AG04450 (cell line): ENCODE measurements around the gene PPP1R27. TPM values are rescaled to one million over a fixed set of nuclear protein-coding genes. Genes with fewer than 3 reads are reported as not detected.

Source experiments
- CTCF ChIA-PET: fragments of 300-600, 350-600 bp; formaldehyde crosslinking; extraction: SDS; loops from one replicate; lab custom pipeline; 2022; ENCODE audit warnings: antibody characterized with exemption, inconsistent platforms; lab: Charles Lee
- POLR2A ChIA-PET: fragments of 350-600 bp; formaldehyde crosslinking; extraction: SDS; loops from one replicate; lab custom pipeline; 2021; ENCODE audit warnings: antibody characterized with exemption, inconsistent platforms; lab: Yijun Ruan, JAX
- DNase-seq: peaks from one replicate; pipeline ENCODE4 v3.0.0-alpha.2; 2011; ENCODE audit warnings: low read depth, low spot score
- H3K27ac ChIP-seq: one replicate; pipeline ENCODE4 v1.5.1; 2012; ENCODE audit warnings: low read depth, low read length, control low read depth
- H3K27me3 ChIP-seq: one replicate; pipeline ENCODE4 v1.6.0; 2012; ENCODE audit warnings: low read length; ENCODE audit not compliant: control insufficient read depth, insufficient read depth
- H3K4me3 ChIP-seq: 2 replicates; pipeline ENCODE4 v1.5.1; 2011; ENCODE audit warnings: mild to moderate bottlenecking, low read depth, low read length, control low read depth
- H3K9me3 ChIP-seq: 2 replicates; pipeline ENCODE4 v1.5.1; 2012; ENCODE audit warnings: low read length; ENCODE audit not compliant: control insufficient read depth, insufficient read depth
- CTCF ChIP-seq: IDR thresholded peaks from 2 replicates; pipeline ENCODE4 v1.5.1; 2011; ENCODE audit warnings: low read depth, low read length, control low read depth, inconsistent platforms
- polyA plus RNA-seq: library from polyadenylated mRNA; depleted of rRNA; stranded (reverse); fragments of >200 nt; gene quantifications from 2 replicates; pipeline ENCODE4 v1.2.3, GENCODE V29; 2011

Gene PPP1R27
- polyA plus RNA-seq, 1 experiment = not detected

- peak; percentile 64 for DNase-seq
- no peaks in the 10 kb centered on the region; the same call in 1 of the 2 replicates for H3K9me3 ChIP-seq
- TF ChIP-seq CTCF = no peak
- H3K27ac ChIP-seq = peak overlapping the region; percentile 88
- ChIA-PET CTCF (interaction anchor here (1.2 kb wide), 1 partner anchor 151 kb away, joined by 3 read pairs; no protein-coding TSS in a partner anchor), POLR2A (interaction anchor here (1.4 kb wide), 1 partner anchor 9 kb away, joined by 4 read pairs; no protein-coding TSS in a partner anchor)
- peak overlapping the region; percentile 81 for H3K4me3 ChIP-seq
- H3K27me3 ChIP-seq = no peaks in the 10 kb centered on the region
Measured at GRCh38 chr17:81868674-81869220, 33.9 kb upstream of the PPP1R27 start.

- no peaks in the 10 kb centered on the region for H3K27me3 ChIP-seq
- H3K27ac ChIP-seq = peak overlapping the region; percentile 73
- CTCF ChIA-PET = no interaction called here
- H3K9me3 ChIP-seq = no peaks in the 10 kb centered on the region; the same call in 1 of the 2 replicates
- H3K4me3 ChIP-seq = no peak overlapping the region
- POLR2A ChIA-PET = no interaction called here
- no peak for DNase-seq
- no peak for TF ChIP-seq CTCF
Measured at GRCh38 chr17:81867991-81868673, 33.3 kb upstream of the PPP1R27 start.

- no peak for DNase-seq
- ChIA-PET POLR2A (interaction anchor here (0.6 to 1.2 kb wide), 3 partner anchors 11 to 184 kb away, joined by 3 to 6 read pairs (median 3); partner anchors contain the start of genes ARL16, HGS and MCRIP1), CTCF (no interaction called here)
- Histone ChIP-seq H3K27me3 (no peaks in the 10 kb centered on the region), H3K4me3 (no peak overlapping the region), H3K27ac (peak overlapping the region; percentile 73), H3K9me3 (no peaks in the 10 kb centered on the region; the same call in 1 of the 2 replicates)
- no peak for TF ChIP-seq CTCF
Measured at GRCh38 chr17:81867170-81867990, 32.5 kb upstream of the PPP1R27 start.

GRCh38 chr17:81866440-81867169, 31.8 kb upstream of the PPP1R27 start:
- Histone ChIP-seq H3K27me3 (no peaks in the 10 kb centered on the region), H3K4me3 (no peak overlapping the region), H3K9me3 (no peaks in the 10 kb centered on the region; the same call in 1 of the 2 replicates), H3K27ac (peak overlapping the region; percentile 73)
- no peak for DNase-seq
- no peak for TF ChIP-seq CTCF
- CTCF ChIA-PET = no interaction called here
- POLR2A ChIA-PET = interaction anchor here (0.6 to 1.7 kb wide), 4 partner anchors 12 to 183 kb away, joined by 3 to 6 read pairs (median 4); partner anchors contain the start of genes ARL16 and HGS
